Keratinocyte (primary cell): ENCODE measurements around the gene IL3. TPM values are rescaled to one million over a fixed set of nuclear protein-coding genes. Genes with fewer than 3 reads are reported as not detected.

ENCODE experiments used
- DNase-seq: peaks from one replicate; pipeline ENCODE4 v3.0.0-alpha.2; 2011; ENCODE audit warnings: low read depth, missing footprints, low spot score
- FAIRE-seq: peaks from 2 replicates; lab custom pipeline; 2011; peaks lifted over from hg19 to GRCh38; lab: Jason Lieb, UNC
- H2AFZ ChIP-seq: 2 replicates; pipeline ENCODE4 v1.6.0; 2012; ENCODE audit warnings: low read length, control low read depth, inconsistent platforms; ENCODE audit not compliant: control insufficient read depth
- H3K27ac ChIP-seq: 2 replicates; pipeline ENCODE4 v1.5.1; 2011; ENCODE audit warnings: low read length; ENCODE audit not compliant: control insufficient read depth, insufficient read depth
- H3K27me3 ChIP-seq: 3 replicates; pipeline ENCODE4 v1.6.0; 2011; ENCODE audit warnings: low read length; ENCODE audit not compliant: control insufficient read depth, insufficient read depth; ENCODE audit errors: extremely low read depth
- H3K36me3 ChIP-seq, 2 experiments: 2 replicates in 1 of 2; 3 replicates in 1 of 2; pipeline ENCODE4 v1.5.1; 2011; ENCODE audit warnings: low read length in 2 of 2, mild to moderate bottlenecking in 1 of 2; ENCODE audit not compliant: control insufficient read depth in 2 of 2, insufficient read depth in 2 of 2; ENCODE audit errors: extremely low read depth in 1 of 2
- H3K4me1 ChIP-seq: 3 replicates; pipeline ENCODE4 v1.5.1; 2011; ENCODE audit warnings: low read length; ENCODE audit not compliant: control insufficient read depth, insufficient read depth; ENCODE audit errors: extremely low read depth
- H3K4me2 ChIP-seq: 3 replicates; pipeline ENCODE4 v1.6.0; 2011; ENCODE audit warnings: low read depth, low read length; ENCODE audit not compliant: control insufficient read depth, insufficient read depth; ENCODE audit errors: extremely low read depth
- H3K4me3 ChIP-seq, 3 experiments: fragments of 200-600 bp in 1 of 3; sonication (generic) in 1 of 3; 2 replicates in 2 of 3; 3 replicates in 1 of 3; pipeline ENCODE4 v1.5.1; 2011 to 2016; ENCODE audit warnings: low read length in 3 of 3, mild to moderate bottlenecking in 3 of 3, control low read depth in 2 of 3, inconsistent platforms in 1 of 3, low read depth in 1 of 3, mixed read lengths in 1 of 3, mixed run types in 1 of 3, moderate library complexity in 1 of 3; ENCODE audit not compliant: control insufficient read depth in 2 of 3, insufficient read depth in 2 of 3; ENCODE audit errors: extremely low read depth in 1 of 3
- H3K79me2 ChIP-seq: 2 replicates; pipeline ENCODE4 v1.6.0; 2012; ENCODE audit warnings: low read length; ENCODE audit not compliant: control insufficient read depth, insufficient read depth
- H3K9ac ChIP-seq: 3 replicates; pipeline ENCODE4 v1.6.0; 2011; ENCODE audit warnings: low read length; ENCODE audit not compliant: control insufficient read depth, insufficient read depth; ENCODE audit errors: extremely low read depth
- H3K9me1 ChIP-seq: 3 replicates; pipeline ENCODE4 v1.6.0; 2011; ENCODE audit warnings: low read length; ENCODE audit not compliant: control insufficient read depth, insufficient read depth; ENCODE audit errors: extremely low read depth
- H3K9me3 ChIP-seq: 2 replicates; pipeline ENCODE4 v1.5.1; 2012; ENCODE audit warnings: low read depth, low read length; ENCODE audit not compliant: control insufficient read depth
- H4K20me1 ChIP-seq: 3 replicates; pipeline ENCODE4 v1.6.0; 2011; ENCODE audit warnings: low read length; ENCODE audit not compliant: control insufficient read depth, insufficient read depth; ENCODE audit errors: extremely low read depth
- EZH2 ChIP-seq: IDR thresholded peaks from one replicate; pipeline ENCODE4 v1.6.1; 2012; ENCODE audit warnings: inconsistent platforms, mild to moderate bottlenecking, low read length, moderate library complexity
- dilution Hi-C: fragments of 300-500 bp; cut with MboI; formaldehyde crosslinking; loops from one replicate; pipeline ENCODE4 v1.7.0; 2020; ENCODE audit warnings: low sequenced_read_pairs; ENCODE audit not compliant: extremely low pct_ligation_motif_present
- polyA minus RNA-seq, 3 experiments: library from RNA; depleted of rRNA, polyadenylated mRNA; stranded (reverse); fragments of >200 nt; gene quantifications; 1 replicate in 1 of 3; 2 replicates in 1 of 3; 3 replicates in 1 of 3; pipeline ENCODE4 v1.2.3, GENCODE V29; 2011
- polyA plus RNA-seq, 5 experiments: library from polyadenylated mRNA; depleted of rRNA in 3 of 5; stranded (reverse) in 3 of 5; stranded (forward) in 1 of 5; unstranded in 1 of 5; fragments of >200 nt; gene quantifications; 1 replicate in 1 of 5; 2 replicates in 3 of 5; 3 replicates in 1 of 5; pipeline versions ENCODE4 v1.2.1 to v1.2.3, GENCODE V29; 2011 to 2012; ENCODE audit warnings: missing spikeins in 2 of 5, low read depth in 1 of 5, low replicate concordance in 1 of 5
- TF ChIP-seq, protein P1 (sequence below), 3 experiments: IDR thresholded peaks in 1 of 3; conservative IDR thresholded peaks in 1 of 3; optimal IDR thresholded peaks in 1 of 3; 2 replicates in 2 of 3; 3 replicates in 1 of 3; pipeline versions ENCODE3 to v1.5.1; 2011; ENCODE audit warnings: low read length in 3 of 3, mild to moderate bottlenecking in 3 of 3, moderate library complexity in 2 of 3, control low read depth in 1 of 3, inconsistent platforms in 1 of 3; ENCODE audit not compliant: insufficient read depth in 2 of 3; ENCODE audit errors: extremely low read depth in 1 of 3

IL3 gene, protein sequence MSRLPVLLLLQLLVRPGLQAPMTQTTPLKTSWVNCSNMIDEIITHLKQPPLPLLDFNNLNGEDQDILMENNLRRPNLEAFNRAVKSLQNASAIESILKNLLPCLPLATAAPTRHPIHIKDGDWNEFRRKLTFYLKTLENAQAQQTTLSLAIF
- polyA plus RNA-seq (not detected in 3 replicates), polyA minus RNA-seq (not detected in 3 replicates)
- polyA plus RNA-seq (2011; ENCODE audit: low read depth), result not detected
- not detected in 2 replicates for polyA plus RNA-seq (2011; cell fraction: cytosol; rRNA removed)
- not detected in 2 replicates for polyA plus RNA-seq (2011; cell fraction: nucleus; rRNA removed)
- not detected in 2 replicates for polyA plus RNA-seq (2012; ENCODE audit: low replicate concordance)
- not detected for polyA minus RNA-seq (2011; cell fraction: cytosol; rRNA and poly(A)+ RNA removed)
- polyA minus RNA-seq (2011; cell fraction: nucleus; rRNA and poly(A)+ RNA removed), result not detected in 2 replicates

DNA sequence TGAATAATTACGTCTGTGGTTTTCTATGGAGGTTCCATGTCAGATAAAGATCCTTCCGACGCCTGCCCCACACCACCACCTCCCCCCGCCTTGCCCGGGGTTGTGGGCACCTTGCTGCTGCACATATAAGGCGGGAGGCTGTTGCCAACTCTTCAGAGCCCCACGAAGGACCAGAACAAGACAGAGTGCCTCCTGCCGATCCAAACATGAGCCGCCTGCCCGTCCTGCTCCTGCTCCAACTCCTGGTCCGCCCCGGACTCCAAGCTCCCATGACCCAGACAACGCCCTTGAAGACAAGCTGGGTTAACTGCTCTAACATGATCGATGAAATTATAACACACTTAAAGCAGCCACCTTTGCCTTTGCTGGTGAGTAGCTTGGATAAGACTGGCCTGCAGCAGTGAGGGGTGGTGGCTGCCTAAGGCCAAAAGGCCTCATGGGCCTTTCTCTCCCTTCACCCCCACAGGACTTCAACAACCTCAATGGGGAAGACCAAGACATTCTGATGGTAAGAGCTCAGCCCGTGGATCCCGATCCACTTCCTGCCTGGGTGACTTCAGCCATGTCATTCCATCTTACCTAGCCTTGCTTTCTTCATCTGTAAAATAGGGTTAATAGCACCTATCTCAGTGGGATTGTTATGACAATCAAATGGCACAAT is at the start of gene IL3:
TSS of gene IL3 (plus strand) at position 155 of the 661 bp plus-strand sequence. CDS start at position 207, 52 bp downstream.
- Histone ChIP-seq H3K9me1 (no peaks in the 10 kb centered on the region), H3K27ac (no peak within 1 kb of the TSS), H3K4me3 (no peak within 1 kb of the TSS), H2AFZ (no peak within 1 kb of the TSS), H3K4me1 (no peaks in the 10 kb centered on the region), H4K20me1 (no peaks in the 10 kb centered on the region), H3K9me3 (no peaks in the 10 kb centered on the region), H3K79me2 (no peaks in the 10 kb centered on the region), H3K27me3 (peaks cover 4% of the 10 kb centered on the region), H3K4me2 (no peak within 1 kb of the TSS), H3K9ac (no peak within 1 kb of the TSS), H3K36me3 (no peaks in the 10 kb centered on the region)
- no peak for FAIRE-seq
- dilution Hi-C loops, result no loop called here
- no peak for DNase-seq
- TF ChIP-seq, protein P1, sequence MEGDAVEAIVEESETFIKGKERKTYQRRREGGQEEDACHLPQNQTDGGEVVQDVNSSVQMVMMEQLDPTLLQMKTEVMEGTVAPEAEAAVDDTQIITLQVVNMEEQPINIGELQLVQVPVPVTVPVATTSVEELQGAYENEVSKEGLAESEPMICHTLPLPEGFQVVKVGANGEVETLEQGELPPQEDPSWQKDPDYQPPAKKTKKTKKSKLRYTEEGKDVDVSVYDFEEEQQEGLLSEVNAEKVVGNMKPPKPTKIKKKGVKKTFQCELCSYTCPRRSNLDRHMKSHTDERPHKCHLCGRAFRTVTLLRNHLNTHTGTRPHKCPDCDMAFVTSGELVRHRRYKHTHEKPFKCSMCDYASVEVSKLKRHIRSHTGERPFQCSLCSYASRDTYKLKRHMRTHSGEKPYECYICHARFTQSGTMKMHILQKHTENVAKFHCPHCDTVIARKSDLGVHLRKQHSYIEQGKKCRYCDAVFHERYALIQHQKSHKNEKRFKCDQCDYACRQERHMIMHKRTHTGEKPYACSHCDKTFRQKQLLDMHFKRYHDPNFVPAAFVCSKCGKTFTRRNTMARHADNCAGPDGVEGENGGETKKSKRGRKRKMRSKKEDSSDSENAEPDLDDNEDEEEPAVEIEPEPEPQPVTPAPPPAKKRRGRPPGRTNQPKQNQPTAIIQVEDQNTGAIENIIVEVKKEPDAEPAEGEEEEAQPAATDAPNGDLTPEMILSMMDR (optimal IDR thresholded peaks at IDR 0.05 in 1 of 3, IDR thresholded peaks at IDR 0.05 in 1 of 3, conservative IDR thresholded peaks at IDR 0.05 in 1 of 3; ENCODE audit: extremely low read depth in 1 of 3, insufficient read depth in 2 of 3, low read length in 3 of 3), result no peak
- no peak for TF ChIP-seq EZH2

DNA sequence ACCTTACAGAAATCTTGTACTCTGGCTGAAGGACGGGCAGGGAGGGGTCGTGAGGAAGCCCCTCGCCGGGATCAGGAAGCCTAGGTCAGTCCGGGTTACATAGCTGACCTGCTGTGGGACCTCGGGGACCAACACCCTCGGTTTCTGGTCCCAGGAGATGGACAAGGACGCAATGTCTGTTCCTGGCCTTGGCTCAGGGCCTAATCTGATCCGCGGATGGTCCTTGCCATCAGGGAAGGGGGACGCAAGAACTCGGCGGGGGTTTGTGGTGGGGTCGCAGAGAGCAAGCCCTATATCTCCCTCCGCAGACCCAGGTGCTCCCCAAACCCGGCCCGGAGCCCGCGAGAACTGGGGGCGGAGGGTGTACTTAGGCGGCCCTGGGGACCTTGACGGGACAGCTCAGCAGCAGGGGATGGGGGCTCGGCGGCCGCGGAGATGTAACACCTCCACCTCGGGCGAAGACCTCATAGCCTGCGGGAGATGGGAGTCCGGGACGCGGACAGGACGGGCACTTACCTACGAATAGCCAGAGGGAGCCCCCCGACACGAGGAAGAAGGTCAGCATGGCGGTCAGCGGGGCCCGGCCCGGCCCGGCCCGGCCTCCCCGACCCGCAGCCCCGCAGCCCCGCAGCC is 49.4 kb upstream of the IL3 start:
- Histone ChIP-seq H3K27me3 (peaks cover 18% of the 10 kb centered on the region), H3K9me3 (no peaks in the 10 kb centered on the region), H3K4me1 (peaks cover 25% of the 10 kb centered on the region), H3K4me2 (peak overlapping the region; percentile 71), H3K4me3 (peak overlapping the region; percentile 42 to 50 (median 47)), H3K79me2 (no peaks in the 10 kb centered on the region), H4K20me1 (no peaks in the 10 kb centered on the region), H3K27ac (no peak overlapping the region), H2AFZ (no peak overlapping the region), H3K36me3 (no peaks in the 10 kb centered on the region), H3K9me1 (no peaks in the 10 kb centered on the region), H3K9ac (no peak overlapping the region)
- dilution Hi-C loops, result no loop called here
- TF ChIP-seq, protein P1 (optimal IDR thresholded peaks at IDR 0.05 in 1 of 3, IDR thresholded peaks at IDR 0.05 in 1 of 3, conservative IDR thresholded peaks at IDR 0.05 in 1 of 3; ENCODE audit: extremely low read depth in 1 of 3, insufficient read depth in 2 of 3, low read length in 3 of 3), result no peak
- peak; percentile 65 for TF ChIP-seq EZH2
- no peak for FAIRE-seq
- DNase-seq, result no peak
